Fibroblast of lung (primary cell): ENCODE measurements around the gene HS3ST6. TPM values are rescaled to one million over a fixed set of nuclear protein-coding genes. Genes with fewer than 3 reads are reported as not detected.
"Not testable (repeated sequence)": the region's sequence is repeated elsewhere in the genome, so short reads cannot be mapped to it uniquely, and the experiment has no call there.

ENCODE experiments used
- DNase-seq, 2 donors: peaks; one replicate each; pipeline versions ENCODE4 v3.0.0 to v3.0.0-alpha.2; 2010; ENCODE audit warnings: low read depth in 2 of 2
- H2AFZ ChIP-seq: 2 replicates; pipeline ENCODE4 v1.5.1; 2012; ENCODE audit warnings: low read length, control low read depth, inconsistent platforms
- H3K27ac ChIP-seq: 2 replicates; pipeline ENCODE4 v1.5.1; 2011; ENCODE audit warnings: low read length, control low read depth; ENCODE audit not compliant: insufficient read depth
- H3K27me3 ChIP-seq: 2 replicates; pipeline ENCODE4 v1.5.1; 2011; ENCODE audit warnings: mild to moderate bottlenecking, low read length; ENCODE audit not compliant: control insufficient read depth, insufficient read depth
- H3K36me3 ChIP-seq: 2 replicates; pipeline ENCODE4 v1.5.1; 2011; ENCODE audit warnings: low read length; ENCODE audit not compliant: control insufficient read depth, insufficient read depth
- H3K4me1 ChIP-seq: 2 replicates; pipeline ENCODE4 v1.5.1; 2011; ENCODE audit warnings: low read length; ENCODE audit not compliant: control insufficient read depth, insufficient read depth; ENCODE audit errors: extremely low read depth
- H3K4me2 ChIP-seq: 2 replicates; pipeline ENCODE4 v1.5.1; 2011; ENCODE audit warnings: low read length, control low read depth; ENCODE audit not compliant: insufficient read depth; ENCODE audit errors: extremely low read depth
- H3K4me3 ChIP-seq, 4 experiments: fragments of 200-600 bp in 1 of 4; sonication (generic) in 1 of 4; replicated peaks in 1 of 4; 2 replicates each; pipeline ENCODE4 v1.5.1; 2011 to 2016; ENCODE audit warnings: low read length in 4 of 4, low read depth in 3 of 4, mild to moderate bottlenecking in 3 of 4, control low read depth in 2 of 4, inconsistent platforms in 1 of 4, mixed read lengths in 1 of 4; ENCODE audit not compliant: insufficient read depth in 1 of 4; ENCODE audit errors: control extremely low read depth in 1 of 4
- H3K79me2 ChIP-seq: 2 replicates; pipeline ENCODE4 v1.5.1; 2012; ENCODE audit warnings: mild to moderate bottlenecking, low read length, inconsistent platforms; ENCODE audit not compliant: control insufficient read depth, insufficient read depth
- H3K9ac ChIP-seq: 2 replicates; pipeline ENCODE4 v1.5.1; 2011; ENCODE audit warnings: mild to moderate bottlenecking, low read length, control low read depth; ENCODE audit not compliant: insufficient read depth
- H3K9me3 ChIP-seq: 2 replicates; pipeline ENCODE4 v1.5.1; 2012; ENCODE audit warnings: low read depth, low read length; ENCODE audit not compliant: control insufficient read depth, insufficient read depth
- H4K20me1 ChIP-seq: 2 replicates; pipeline ENCODE4 v1.5.1; 2011; ENCODE audit warnings: low read length; ENCODE audit not compliant: control insufficient read depth, insufficient read depth; ENCODE audit errors: extremely low read depth
- EZH2 ChIP-seq: IDR thresholded peaks from 2 replicates; pipeline ENCODE4 v1.5.1; 2012; ENCODE audit warnings: low read length, control low read depth, mild to moderate bottlenecking; ENCODE audit errors: missing control alignments
- polyA plus RNA-seq, 2 donors: library from polyadenylated mRNA; depleted of rRNA in 1 of 2; stranded (reverse) in 1 of 2; unstranded in 1 of 2; fragments of >200 nt; gene quantifications; 2 replicates each; pipeline ENCODE4 v1.2.1, GENCODE V29; 2011 to 2012; ENCODE audit warnings: missing spikeins in 1 of 2
- total RNA-seq: library from RNA; depleted of rRNA; stranded (reverse); fragments of >200 nt; gene quantifications from 2 replicates; pipeline ENCODE4 v1.2.1, GENCODE V29; 2014
- TF ChIP-seq, protein P1 (sequence below), 2 donors: IDR thresholded peaks in 1 of 2; conservative IDR thresholded peaks in 1 of 2; 1 replicate in 1 of 2; 2 replicates in 1 of 2; pipeline ENCODE4 v1.5.1; 2011 to 2012; ENCODE audit warnings: low read length in 2 of 2, control low read depth in 1 of 2, inconsistent platforms in 1 of 2, low read depth in 1 of 2, mild to moderate bottlenecking in 1 of 2

The HS3ST6 gene
- total and polyA plus RNA-seq, 2 donors (not counting 1 experiment from before 2014, with no cell fraction given), result not detected

DNA sequence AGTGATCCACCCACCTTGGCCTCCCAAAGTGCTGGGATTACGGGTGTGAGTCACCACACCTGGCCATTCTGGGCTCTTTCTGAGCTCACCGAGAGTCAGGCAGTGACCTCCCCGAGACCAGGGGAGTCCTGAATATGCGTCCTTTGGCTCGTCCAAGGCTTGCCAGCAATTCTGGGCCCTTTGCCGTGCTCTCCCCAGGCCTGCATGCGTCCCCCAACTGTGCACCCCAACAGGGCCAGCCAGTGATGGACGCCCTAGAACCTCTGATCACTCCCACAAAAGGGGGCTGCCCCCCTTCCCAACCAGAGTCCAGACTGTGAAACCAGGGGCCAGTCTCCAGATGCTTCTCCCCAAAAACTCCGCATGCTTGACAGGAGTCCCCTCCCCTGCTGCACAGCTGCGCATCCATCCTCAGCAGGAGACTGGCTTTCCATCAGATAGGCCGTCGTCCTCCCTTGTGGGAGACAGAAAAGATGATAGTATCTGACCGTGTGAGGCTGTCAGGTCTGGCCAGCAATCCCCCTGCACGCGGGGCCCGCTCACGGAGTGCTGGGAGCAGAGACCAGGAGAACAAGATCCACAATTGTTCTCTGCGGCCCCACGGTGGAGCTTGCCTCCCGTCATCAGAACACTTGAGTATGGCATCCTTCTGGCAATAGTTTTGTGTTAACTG lies 15.5 kb downstream of the HS3ST6 start:
- Histone ChIP-seq H3K4me2 (no peak overlapping the region), H4K20me1 (no peaks in the 10 kb centered on the region), H3K4me1 (no peaks in the 10 kb centered on the region), H3K4me3 (no peak overlapping the region), H3K36me3 (no peaks in the 10 kb centered on the region), H2AFZ (no peak overlapping the region), H3K79me2 (no peaks in the 10 kb centered on the region), H3K27me3 (peaks cover 9% of the 10 kb centered on the region), H3K9me3 (no peaks in the 10 kb centered on the region), H3K9ac (no peak overlapping the region), H3K27ac (no peak overlapping the region)
- no peak for DNase-seq
- TF ChIP-seq EZH2, result no peak
- TF ChIP-seq, protein P1, sequence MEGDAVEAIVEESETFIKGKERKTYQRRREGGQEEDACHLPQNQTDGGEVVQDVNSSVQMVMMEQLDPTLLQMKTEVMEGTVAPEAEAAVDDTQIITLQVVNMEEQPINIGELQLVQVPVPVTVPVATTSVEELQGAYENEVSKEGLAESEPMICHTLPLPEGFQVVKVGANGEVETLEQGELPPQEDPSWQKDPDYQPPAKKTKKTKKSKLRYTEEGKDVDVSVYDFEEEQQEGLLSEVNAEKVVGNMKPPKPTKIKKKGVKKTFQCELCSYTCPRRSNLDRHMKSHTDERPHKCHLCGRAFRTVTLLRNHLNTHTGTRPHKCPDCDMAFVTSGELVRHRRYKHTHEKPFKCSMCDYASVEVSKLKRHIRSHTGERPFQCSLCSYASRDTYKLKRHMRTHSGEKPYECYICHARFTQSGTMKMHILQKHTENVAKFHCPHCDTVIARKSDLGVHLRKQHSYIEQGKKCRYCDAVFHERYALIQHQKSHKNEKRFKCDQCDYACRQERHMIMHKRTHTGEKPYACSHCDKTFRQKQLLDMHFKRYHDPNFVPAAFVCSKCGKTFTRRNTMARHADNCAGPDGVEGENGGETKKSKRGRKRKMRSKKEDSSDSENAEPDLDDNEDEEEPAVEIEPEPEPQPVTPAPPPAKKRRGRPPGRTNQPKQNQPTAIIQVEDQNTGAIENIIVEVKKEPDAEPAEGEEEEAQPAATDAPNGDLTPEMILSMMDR (conservative IDR thresholded peaks at IDR 0.05 in 1 of 2, IDR thresholded peaks at IDR 0.05 in 1 of 2; ENCODE audit: low read depth in 1 of 2, low read length in 2 of 2), result no peak

DNA sequence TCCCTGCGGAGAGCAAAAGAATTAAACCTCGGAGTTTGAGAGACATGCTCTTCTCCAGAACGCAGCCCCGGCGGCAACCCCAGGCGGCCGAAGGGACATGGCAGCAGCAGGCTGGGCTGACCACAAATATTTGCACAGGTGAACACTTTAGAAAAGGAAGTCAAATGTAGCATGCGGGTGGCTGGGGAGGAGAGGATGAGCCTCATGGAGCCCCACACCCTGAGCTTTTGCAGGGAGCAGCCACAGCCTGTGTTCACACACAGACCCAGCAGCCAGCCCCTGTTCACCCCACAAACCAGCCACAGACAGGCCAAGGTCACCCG lies 17.8 kb downstream of the HS3ST6 start:
- no peak overlapping the region for H3K9ac ChIP-seq
- TF ChIP-seq EZH2, result no peak
- TF ChIP-seq, protein P1 (conservative IDR thresholded peaks at IDR 0.05 in 1 of 2, IDR thresholded peaks at IDR 0.05 in 1 of 2; ENCODE audit: low read depth in 1 of 2, low read length in 2 of 2), result no peak
- H3K27me3 ChIP-seq, result peaks cover 9% of the 10 kb centered on the region
- no peak overlapping the region for H3K4me2 ChIP-seq
- H2AFZ ChIP-seq, result no peak overlapping the region
- DNase-seq, result no peak
- no peak overlapping the region for H3K4me3 ChIP-seq
- no peaks in the 10 kb centered on the region for H3K36me3 ChIP-seq
- H3K27ac ChIP-seq, result no peak overlapping the region
- no peaks in the 10 kb centered on the region for H4K20me1 ChIP-seq
- H3K9me3 ChIP-seq, result no peaks in the 10 kb centered on the region
- no peaks in the 10 kb centered on the region for H3K4me1 ChIP-seq
- H3K79me2 ChIP-seq, result no peaks in the 10 kb centered on the region

DNA sequence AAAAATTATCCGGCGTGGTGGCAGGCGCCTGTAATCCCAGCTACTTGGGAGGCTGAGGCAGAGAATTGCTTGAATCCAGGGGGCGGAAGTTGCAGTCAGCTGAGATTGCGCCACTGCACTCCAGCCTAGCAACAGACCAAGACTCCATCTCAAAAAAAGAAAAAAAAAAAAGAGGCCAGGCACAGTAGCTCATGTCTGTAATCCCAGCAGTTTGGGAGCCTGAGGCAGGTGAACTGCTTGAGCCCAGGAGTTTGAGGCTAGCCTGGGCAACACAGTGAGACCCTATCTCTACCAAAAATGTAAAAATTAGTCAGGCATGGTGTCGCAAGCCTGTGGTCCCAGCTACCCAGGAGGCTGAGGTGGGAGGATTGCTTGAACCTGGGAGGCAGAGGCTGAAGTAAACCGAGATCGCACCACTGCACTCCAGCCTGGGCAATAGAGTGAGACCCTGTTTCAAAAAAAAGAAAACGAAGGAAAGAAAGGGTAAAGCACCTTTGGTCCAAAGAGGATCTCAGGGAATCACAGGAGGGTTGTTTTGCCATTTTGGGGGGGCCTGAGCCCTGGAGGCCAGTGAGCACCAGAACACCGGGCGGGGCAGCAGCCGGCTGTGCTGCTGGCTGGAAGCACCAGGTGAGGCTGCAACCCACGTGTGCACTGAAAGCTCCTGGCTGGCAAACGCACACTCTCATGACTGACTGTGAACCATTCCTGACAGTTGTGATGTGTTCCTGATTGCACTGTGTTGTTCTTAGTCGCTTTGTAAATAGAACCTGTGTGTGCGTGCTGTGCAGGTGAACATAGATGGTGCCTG lies 18.4 kb downstream of the HS3ST6 start:
- Histone ChIP-seq H2AFZ (no peak overlapping the region), H3K4me3 (no peak overlapping the region), H3K4me1 (no peaks in the 10 kb centered on the region), H3K27ac (no peak overlapping the region), H3K4me2 (no peak overlapping the region), H3K79me2 (no peaks in the 10 kb centered on the region), H3K9me3 (no peaks in the 10 kb centered on the region), H3K9ac (no peak overlapping the region), H3K36me3 (no peaks in the 10 kb centered on the region), H3K27me3 (peaks cover 9% of the 10 kb centered on the region), H4K20me1 (no peaks in the 10 kb centered on the region)
- TF ChIP-seq, protein P1 (conservative IDR thresholded peaks at IDR 0.05 in 1 of 2, IDR thresholded peaks at IDR 0.05 in 1 of 2; ENCODE audit: low read depth in 1 of 2, low read length in 2 of 2), result no peak
- no peak for TF ChIP-seq EZH2
- no peak for DNase-seq

DNA sequence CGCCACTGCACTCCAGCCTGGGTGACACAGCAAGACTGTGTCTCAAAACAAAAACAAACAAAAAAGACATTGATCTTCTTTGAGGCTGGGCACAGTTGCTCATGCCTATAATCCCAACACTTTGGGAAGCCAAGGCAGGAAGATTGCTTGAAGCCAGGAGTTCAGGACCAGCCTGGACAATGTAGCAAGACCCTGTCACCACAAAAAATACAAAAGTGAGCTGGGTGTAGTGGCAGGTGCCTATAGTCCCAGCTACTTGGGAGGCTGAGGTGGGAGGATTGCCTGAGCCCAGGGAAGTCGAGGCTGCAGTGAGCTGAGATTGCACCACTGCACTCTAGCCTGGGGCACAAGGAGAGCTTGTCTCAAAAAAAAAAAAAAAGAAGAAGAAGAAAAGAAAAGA lies 20.5 kb downstream of the HS3ST6 start:
- not testable (repeated sequence) for H2AFZ ChIP-seq, H4K20me1 ChIP-seq, H3K4me1 ChIP-seq, H3K9me3 ChIP-seq, H3K36me3 ChIP-seq, H3K4me3 ChIP-seq, H3K27ac ChIP-seq, H3K9ac ChIP-seq, DNase-seq, H3K27me3 ChIP-seq, H3K79me2 ChIP-seq, H3K4me2 ChIP-seq
